OCI-LY1 (cell line): ENCODE results near the gene LTBP4.

ENCODE experiments used
- CTCF ChIP-seq: fragments of 200-600 bp; sonication (generic), shearing (Covaris generic); IDR thresholded peaks from 2 replicates; pipeline ENCODE4 v1.5.1; 2017; ENCODE audit warnings: mild to moderate bottlenecking, antibody characterized with exemption, low read length, moderate library complexity, mixed read lengths
- EZH2 ChIP-seq: fragments of 200-600 bp; sonication (generic), shearing (Covaris generic); IDR thresholded peaks from 2 replicates; pipeline ENCODE4 v1.8.0; 2017; ENCODE audit warnings: borderline replicate concordance, mixed run types, mild to moderate bottlenecking, antibody characterized with exemption, low read length, moderate library complexity, mixed read lengths

- TF ChIP-seq CTCF: no peak
- TF ChIP-seq EZH2: no peak
Observed at GRCh38 chr19:40667602-40668001, 66.4 kb downstream of the LTBP4 start.
